Sigmoid colon (tissue), 7 donors: ENCODE results near the gene LARGE2. TPM values are rescaled to one million over a fixed set of nuclear protein-coding genes. Genes with fewer than 3 reads are reported as not detected.

Experiments
- DNase-seq: peaks from one replicate; pipeline ENCODE4 v3.0.0-alpha.2; 2019
- H3K27ac ChIP-seq, 4 donors: fragments of 200-600 bp; sonication (generic); one replicate each; pipeline ENCODE4 v1.5.1; 2016 to 2019; ENCODE audit warnings: mild to moderate bottlenecking in 1 of 4
- H3K27me3 ChIP-seq, 3 donors: fragments of 200-600 bp; sonication (generic); one replicate each; pipeline ENCODE4 v1.5.1; 2019; ENCODE audit warnings: mild to moderate bottlenecking in 1 of 3
- H3K36me3 ChIP-seq, 4 donors: fragments of 200-600 bp; sonication (generic); one replicate each; pipeline ENCODE4 v1.5.1; 2016 to 2019
- H3K4me1 ChIP-seq, 4 donors: fragments of 200-600 bp; sonication (generic); one replicate each; pipeline ENCODE4 v1.5.1; 2017 to 2019
- H3K4me3 ChIP-seq, 4 donors: fragments of 200-600 bp; sonication (generic); one replicate each; pipeline ENCODE4 v1.5.1; 2017 to 2019; ENCODE audit warnings: mild to moderate bottlenecking in 2 of 4, moderate library complexity in 1 of 4
- H3K9me3 ChIP-seq, 4 donors: fragments of 200-600 bp in 3 of 4; sonication (generic) in 3 of 4; one replicate each; pipeline versions ENCODE4 v1.5.1 to v1.6.1; 2013 to 2019
- EP300 ChIP-seq, 4 donors: sonication (generic); formaldehyde crosslinking; IDR thresholded peaks; one replicate each; pipeline ENCODE4 v1.6.1; 2017; ENCODE audit warnings: antibody characterized with exemption in 4 of 4
- POLR2A ChIP-seq, 2 donors: fragments of 450-650 bp; IDR thresholded peaks; one replicate each; pipeline ENCODE4 v1.6.1; 2016; ENCODE audit warnings: antibody characterized with exemption in 2 of 2, mild to moderate bottlenecking in 2 of 2, moderate library complexity in 2 of 2
- POLR2AphosphoS5 ChIP-seq, 4 donors: sonication (generic); formaldehyde crosslinking; IDR thresholded peaks; one replicate each; pipeline ENCODE4 v1.6.1; 2017; ENCODE audit warnings: antibody characterized with exemption in 4 of 4
- WGBS, 2 donors: extraction: QIAGEN DNeasy Blood & Tissue Kit; methylation state at CpG; one replicate each; pipeline ENCODE4 v1.1.7; 2013; 5-methylcytosine and 5-hydroxymethylcytosine counted together
- intact Hi-C: fragments of 100-400 bp; cut with DNase I; formaldehyde crosslinking; loops from one replicate; pipeline ENCODE4 v1.15.1; 2023
- polyA plus RNA-seq, 3 donors: library from polyadenylated mRNA; stranded (reverse); fragments of 200-250 nt; gene quantifications; one replicate each; pipeline ENCODE4 v1.2.3, GENCODE V29; 2013
- total RNA-seq, 4 donors: library from RNA; depleted of rRNA; stranded (reverse); fragments of >200 nt; gene quantifications; one replicate each; pipeline ENCODE4 v1.1.0, GENCODE V29; 2016
- TF ChIP-seq, protein P1 (sequence below), 4 experiments: fragments of 450-650 bp in 3 of 4; fragments of 200-600 bp in 1 of 4; IDR thresholded peaks; one replicate each; pipeline ENCODE4 v1.5.1; 2016 to 2019; ENCODE audit warnings: antibody characterized with exemption in 4 of 4, mild to moderate bottlenecking in 3 of 4, moderate library complexity in 2 of 4
- donor health status: healthy with polysubstance abuse.
- donor health status: Bipolar disorder and iron deficiency.
- donor health status: healthy.

The LARGE2 gene
- total and polyA plus RNA-seq, 7 donors = 0.46 to 13.6 TPM; not detected in 5

DNA sequence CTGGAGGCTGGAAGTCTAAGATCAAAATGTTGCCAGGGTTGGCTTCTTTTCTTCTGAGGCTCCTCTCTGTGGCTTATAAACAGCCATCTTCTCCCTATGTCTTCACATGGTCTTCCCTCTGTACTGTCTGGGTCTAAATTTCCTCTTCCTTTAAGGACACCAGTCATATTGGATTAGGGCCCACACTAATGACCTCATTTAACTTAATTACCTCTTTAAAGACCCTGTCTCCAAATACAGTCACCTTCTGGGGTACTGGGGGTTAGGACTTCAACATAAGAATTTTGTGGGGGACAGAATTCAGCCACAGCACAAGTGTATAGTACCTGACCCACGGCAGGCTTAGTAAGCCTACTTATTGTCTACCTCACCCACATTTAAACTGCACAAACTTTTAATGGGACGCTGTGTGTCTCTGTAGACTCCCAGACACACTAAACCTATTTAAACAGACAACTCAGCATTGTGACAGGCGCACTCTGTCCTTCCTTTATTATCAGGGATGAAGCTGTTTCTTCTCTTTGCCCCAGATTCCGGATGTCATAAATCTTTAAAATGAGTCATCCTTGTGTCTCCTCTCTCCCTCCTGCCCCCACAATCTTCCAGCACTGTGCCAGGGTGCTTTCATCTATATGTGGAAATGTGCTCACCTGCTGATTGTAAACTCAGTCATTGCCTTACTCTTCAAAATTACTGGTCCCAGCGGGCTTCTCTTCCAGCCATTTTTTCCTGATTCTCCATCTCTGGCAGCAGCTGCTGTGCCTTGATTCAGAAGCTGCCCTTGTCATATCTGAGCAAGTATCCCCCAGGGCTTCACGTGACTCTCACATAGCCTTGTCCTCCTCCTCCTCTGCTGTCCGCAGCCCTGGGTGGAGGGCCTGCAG lies 42.4 kb upstream of the LARGE2 start:
- Histone ChIP-seq H3K27me3 (no peaks in the 10 kb centered on the region), H3K9me3 (no peaks in the 10 kb centered on the region), H3K4me1 (peaks cover 0 to 29% (median 27%) of the 10 kb centered on the region in 4 donors), H3K4me3 (no peak overlapping the region), H3K27ac (peak overlapping the region; percentile 5 to 74 (median 48)), H3K36me3 (peaks cover 0 to 54% (median 33%) of the 10 kb centered on the region in 4 donors)
- peak in 3 of 4 donors; percentile 52 to 86 (median 79) for TF ChIP-seq POLR2AphosphoS5 (IDR thresholded peaks at IDR 0.05)
- TF ChIP-seq EP300 (IDR thresholded peaks at IDR 0.05) = peak in 1 of 4 donors; percentile 39
- no peak for TF ChIP-seq POLR2A (IDR thresholded peaks at IDR 0.05)
- 84 to 88% methylated on average over 7 of the region's 7 CpGs for WGBS, 2 donors
- no peak for DNase-seq
- intact Hi-C loops = loop anchor here (2.0 kb wide), 1 partner anchor 19 kb away; no protein-coding TSS in a partner anchor

DNA sequence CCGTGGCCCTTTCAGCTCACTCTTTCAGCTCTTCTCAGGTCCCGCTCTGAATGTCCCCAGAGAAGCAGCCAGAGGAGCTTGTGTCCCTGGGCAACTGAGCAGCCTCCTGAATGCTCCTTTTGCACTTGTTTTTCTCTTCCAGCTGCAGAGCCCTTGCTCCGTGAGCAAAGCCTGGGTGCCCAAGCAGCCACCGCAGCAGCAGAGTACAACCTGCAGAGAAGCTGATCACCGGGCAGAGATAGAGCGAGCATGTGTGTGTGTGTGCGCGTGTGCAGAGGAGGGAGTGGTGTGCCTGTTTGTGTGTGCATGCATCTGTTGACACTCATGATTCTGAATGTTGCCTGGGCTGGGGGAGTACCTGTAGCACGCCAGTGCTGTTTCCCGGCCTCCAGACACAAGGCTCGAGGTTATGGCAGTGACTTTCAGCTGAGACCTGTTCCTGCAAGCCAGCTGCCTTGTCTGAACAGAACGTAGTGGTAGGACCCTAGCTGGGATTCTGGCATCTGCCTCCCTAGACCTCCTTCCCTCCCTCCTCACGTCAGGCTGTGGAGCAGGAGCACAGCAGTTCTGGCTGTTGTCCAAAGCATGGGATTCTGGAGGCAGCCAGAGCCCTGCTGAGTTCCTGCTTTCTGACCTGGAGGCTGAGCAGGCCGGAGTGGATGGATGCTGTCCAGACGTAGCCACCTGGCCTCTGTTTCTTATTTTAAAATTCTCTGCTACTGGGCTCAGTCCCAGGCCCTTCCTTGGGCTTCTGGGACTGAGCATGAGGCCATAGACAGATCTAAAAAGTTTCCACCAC lies 41.5 kb upstream of the LARGE2 start:
- Histone ChIP-seq H3K36me3 (peaks cover 0 to 45% (median 29%) of the 10 kb centered on the region in 4 donors), H3K4me3 (no peak overlapping the region), H3K27me3 (peaks cover 0 to 3% (median 2%) of the 10 kb centered on the region in 3 donors), H3K4me1 (peaks cover 0 to 33% (median 31%) of the 10 kb centered on the region in 4 donors), H3K9me3 (no peaks in the 10 kb centered on the region), H3K27ac (peak overlapping the region in 3 of 4 donors; percentile 14 to 74 (median 70))
- intact Hi-C loops = loop anchor here (2.0 kb wide), 1 partner anchor 20 kb away; no protein-coding TSS in a partner anchor
- DNase-seq = peak; percentile 83
- WGBS, 2 donors = 92 to 95% methylated on average over 15 of the region's 15 CpGs
- TF ChIP-seq POLR2AphosphoS5 (IDR thresholded peaks at IDR 0.05) (peak; percentile 56 to 85 (median 73)), EP300 (IDR thresholded peaks at IDR 0.05) (peak in 1 of 4 donors; percentile 18), POLR2A (IDR thresholded peaks at IDR 0.05) (no peak)

DNA sequence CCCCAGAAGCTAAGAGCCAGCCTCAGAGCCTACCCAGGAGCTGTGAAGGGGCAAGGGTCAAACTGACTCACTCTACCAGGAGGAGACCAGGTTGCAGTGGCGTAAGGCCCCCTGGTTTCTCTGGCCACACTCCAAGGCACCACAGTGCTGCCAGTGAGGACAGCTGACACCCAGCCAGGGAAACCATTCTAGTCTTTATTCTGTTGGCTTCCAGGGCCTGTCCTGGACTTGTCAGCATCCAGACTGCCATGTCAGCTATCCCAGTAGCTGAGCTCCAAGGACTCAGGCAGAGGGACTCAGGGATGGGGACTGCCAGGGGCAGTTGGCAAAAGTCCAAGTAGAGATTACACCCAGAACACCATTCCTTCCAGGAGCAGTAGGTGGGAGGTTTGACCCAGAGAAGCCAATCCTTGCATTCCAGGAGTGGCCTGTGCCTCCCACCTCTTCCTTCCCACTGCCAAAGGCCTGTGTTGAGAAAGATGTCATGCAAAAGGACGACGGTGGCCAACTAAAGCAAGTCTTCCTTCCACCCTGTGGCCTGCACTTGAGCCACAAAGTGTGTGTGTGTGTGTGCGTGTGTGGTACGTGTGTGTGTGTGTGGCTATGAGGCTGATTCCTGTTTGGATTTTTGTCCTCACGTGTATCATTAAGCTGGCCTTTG lies 40.6 kb upstream of the LARGE2 start:
- Histone ChIP-seq H3K9me3 (no peaks in the 10 kb centered on the region), H3K27ac (peak overlapping the region in 2 of 4 donors; percentile 70 to 74), H3K36me3 (peaks cover 0 to 37% (median 27%) of the 10 kb centered on the region in 4 donors), H3K27me3 (peaks cover 0 to 6% (median 3%) of the 10 kb centered on the region in 3 donors), H3K4me1 (peaks cover 0 to 37% (median 33%) of the 10 kb centered on the region in 4 donors), H3K4me3 (no peak overlapping the region)
- WGBS, 2 donors = 87 to 92% methylated on average over 6 of the region's 6 CpGs
- DNase-seq = no peak
- TF ChIP-seq EP300 (IDR thresholded peaks at IDR 0.05) = no peak
- intact Hi-C loops = loop anchor here (1.0 to 2.0 kb wide), 2 partner anchors 16 to 21 kb away; no protein-coding TSS in a partner anchor

DNA sequence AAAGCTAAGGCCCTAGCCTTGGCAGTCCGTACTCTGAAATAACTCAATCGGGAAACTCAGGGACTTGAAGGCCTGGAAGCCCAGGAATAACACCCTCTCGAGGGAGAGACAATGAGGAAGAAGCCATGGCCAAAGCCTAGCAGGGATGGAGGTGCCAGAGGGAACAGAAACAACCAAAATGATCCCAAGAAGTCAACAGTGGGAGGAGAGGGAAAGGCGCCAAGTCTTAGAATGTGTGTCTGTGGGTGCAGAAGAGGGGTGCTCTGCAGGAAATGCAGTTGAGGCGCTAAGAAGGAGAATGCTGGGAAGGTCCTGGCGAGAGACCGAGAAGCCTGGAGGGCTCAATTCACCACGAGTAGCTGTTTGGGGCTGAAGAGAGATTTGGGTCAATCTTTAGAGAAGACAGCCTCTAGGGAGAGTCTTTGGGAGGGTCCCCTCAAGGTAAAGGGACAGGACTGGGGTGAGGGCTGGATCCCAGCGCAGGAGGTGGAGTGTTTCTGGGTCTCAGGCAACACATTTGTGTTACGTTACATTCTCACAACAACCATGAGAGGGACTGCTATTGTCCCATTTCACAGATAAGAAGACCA lies 37.8 kb upstream of the LARGE2 start:
- intact Hi-C loops = no loop called here
- no peak overlapping the region for H3K4me3 ChIP-seq
- H3K27ac ChIP-seq = no peak overlapping the region
- TF ChIP-seq, protein P1, sequence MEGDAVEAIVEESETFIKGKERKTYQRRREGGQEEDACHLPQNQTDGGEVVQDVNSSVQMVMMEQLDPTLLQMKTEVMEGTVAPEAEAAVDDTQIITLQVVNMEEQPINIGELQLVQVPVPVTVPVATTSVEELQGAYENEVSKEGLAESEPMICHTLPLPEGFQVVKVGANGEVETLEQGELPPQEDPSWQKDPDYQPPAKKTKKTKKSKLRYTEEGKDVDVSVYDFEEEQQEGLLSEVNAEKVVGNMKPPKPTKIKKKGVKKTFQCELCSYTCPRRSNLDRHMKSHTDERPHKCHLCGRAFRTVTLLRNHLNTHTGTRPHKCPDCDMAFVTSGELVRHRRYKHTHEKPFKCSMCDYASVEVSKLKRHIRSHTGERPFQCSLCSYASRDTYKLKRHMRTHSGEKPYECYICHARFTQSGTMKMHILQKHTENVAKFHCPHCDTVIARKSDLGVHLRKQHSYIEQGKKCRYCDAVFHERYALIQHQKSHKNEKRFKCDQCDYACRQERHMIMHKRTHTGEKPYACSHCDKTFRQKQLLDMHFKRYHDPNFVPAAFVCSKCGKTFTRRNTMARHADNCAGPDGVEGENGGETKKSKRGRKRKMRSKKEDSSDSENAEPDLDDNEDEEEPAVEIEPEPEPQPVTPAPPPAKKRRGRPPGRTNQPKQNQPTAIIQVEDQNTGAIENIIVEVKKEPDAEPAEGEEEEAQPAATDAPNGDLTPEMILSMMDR (IDR thresholded peaks at IDR 0.05) = no peak
- TF ChIP-seq POLR2A (IDR thresholded peaks at IDR 0.05) = no peak
- no peak for TF ChIP-seq EP300 (IDR thresholded peaks at IDR 0.05)
- TF ChIP-seq POLR2AphosphoS5 (IDR thresholded peaks at IDR 0.05) = peak in 1 of 4 donors; percentile 14
- peaks cover 0 to 19% (median 13%) of the 10 kb centered on the region in 4 donors for H3K36me3 ChIP-seq
- peaks cover 0 to 32% (median 29%) of the 10 kb centered on the region in 4 donors for H3K4me1 ChIP-seq
- H3K9me3 ChIP-seq = no peaks in the 10 kb centered on the region
- DNase-seq = no peak
- H3K27me3 ChIP-seq = peaks cover 0 to 6% (median 3%) of the 10 kb centered on the region in 3 donors
- 88 to 90% methylated on average over 10 of the region's 10 CpGs for WGBS, 2 donors

DNA sequence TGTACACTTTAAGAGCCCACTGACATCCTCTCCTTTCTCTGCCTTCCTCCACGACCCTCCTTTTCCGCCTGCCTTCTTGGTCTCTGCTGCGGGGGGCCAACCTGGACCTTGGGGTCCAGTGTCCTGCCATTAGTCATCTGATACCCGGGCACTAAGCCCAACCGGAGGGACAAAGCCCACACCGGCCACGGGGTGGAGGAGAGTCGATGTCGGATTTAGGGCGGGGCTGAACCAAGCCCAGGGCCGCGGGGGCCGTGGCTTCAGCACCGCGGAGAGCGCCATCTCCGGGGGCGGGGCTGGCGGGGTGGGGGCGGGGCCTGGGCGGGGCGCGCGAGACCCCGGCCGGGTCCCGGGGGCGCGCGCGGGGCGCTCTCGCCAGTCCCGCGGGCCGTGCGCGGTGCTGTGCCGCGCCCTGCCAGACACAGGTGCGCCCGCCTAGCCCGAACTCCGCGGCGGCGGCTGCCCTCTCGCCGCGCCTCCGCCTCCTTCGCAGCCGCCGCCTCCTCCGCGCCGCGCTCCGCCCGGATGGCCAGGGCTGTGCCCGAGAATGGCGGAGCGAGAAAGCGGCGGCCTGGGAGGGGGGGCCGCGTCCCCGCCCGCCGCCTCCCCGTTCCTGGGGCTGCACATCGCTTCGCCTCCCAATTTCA lies 37.1 kb upstream of the LARGE2 start, which contains the start of gene MAPK8IP1:
MAPK8IP1 (plus strand) TSS at position 378 of the 647 bp plus-strand sequence; CDS start at position 548, 170 bp downstream.
- intact Hi-C loops = no loop called here
- H3K4me1 ChIP-seq = peaks cover 0 to 25% (median 22%) of the 10 kb centered on the region in 4 donors
- WGBS, 2 donors = 2 to 3% methylated on average over 73 of the region's 73 CpGs
- H3K27ac ChIP-seq = no peak within 1 kb of the TSS
- TF ChIP-seq POLR2AphosphoS5 (IDR thresholded peaks at IDR 0.05) = no peak
- no peak for TF ChIP-seq POLR2A (IDR thresholded peaks at IDR 0.05)
- no peak for TF ChIP-seq EP300 (IDR thresholded peaks at IDR 0.05)
- TF ChIP-seq, protein P1 (IDR thresholded peaks at IDR 0.05) = no peak
- H3K27me3 ChIP-seq = peaks cover 0 to 6% (median 3%) of the 10 kb centered on the region in 3 donors
- no peak for DNase-seq
- H3K4me3 ChIP-seq = peak within 1 kb of the TSS; percentile 4 to 59 (median 51)
- no peaks in the 10 kb centered on the region for H3K9me3 ChIP-seq
- peaks cover 0 to 19% (median 13%) of the 10 kb centered on the region in 4 donors for H3K36me3 ChIP-seq
